AG09319 (cell line): ENCODE results near the gene GRAP2.

Source experiments
- DNase-seq: peaks from one replicate; pipeline ENCODE4 v3.0.0-alpha.2; 2010; ENCODE audit warnings: low read depth; ENCODE audit errors: extremely low read depth
- CTCF ChIP-seq: IDR thresholded peaks from 2 replicates; pipeline ENCODE4 v1.5.1; 2011; ENCODE audit warnings: low read depth, mild to moderate bottlenecking, inconsistent platforms, low read length, moderate library complexity

Gene GRAP2

GRCh38 chr22:39927544-39927943 is 26.7 kb downstream of the GRAP2 start:
- TF ChIP-seq CTCF: no peak
- DNase-seq: no peak

- no peak for TF ChIP-seq CTCF
These were observed 27.9 kb downstream of the GRAP2 start for GRCh38 chr22:39928536-39929520.

GRCh38 chr22:39931251-39931650 is 30.4 kb downstream of the GRAP2 start:
- DNase-seq: no peak
- TF ChIP-seq CTCF: no peak

More at GRCh38 chr22:39928536-39929520, 27.9 kb downstream of the GRAP2 start:
- DNase-seq: no peak

- DNase-seq: no peak
- no peak for TF ChIP-seq CTCF
These were observed 31.3 kb downstream of the GRAP2 start for GRCh38 chr22:39932166-39932565.

GRCh38 chr22:39932918-39933649 is 32.2 kb downstream of the GRAP2 start:
- peak; percentile 34 for TF ChIP-seq CTCF
- no peak for DNase-seq

GRCh38 chr22:39933741-39934140 is 32.9 kb downstream of the GRAP2 start:
- DNase-seq: no peak
- TF ChIP-seq CTCF: no peak

GRCh38 chr22:39935116-39935515 is 34.2 kb downstream of the GRAP2 start:
- no peak for DNase-seq
- TF ChIP-seq CTCF: no peak
